Cardiac muscle cell (in vitro differentiated cells and primary cell): Measurements from ENCODE around the gene ZNF467. TPM values are rescaled to one million over a fixed set of nuclear protein-coding genes. Genes with fewer than 3 reads are reported as not detected.

Experiments used
- DNase-seq, 2 donors: peaks; one replicate each; pipeline versions ENCODE4 v3.0.0 to v3.0.0-alpha.2; 2010 to 2017; ENCODE audit warnings: low read depth in 1 of 2, low spot score in 1 of 2
- H3K27ac ChIP-seq: fragments of 200-600 bp; sonication (generic); 2 replicates; pipeline ENCODE4 v1.5.1; 2016
- H3K27me3 ChIP-seq: fragments of 200-600 bp; sonication (generic); 2 replicates; pipeline ENCODE4 v1.6.0; 2016; ENCODE audit warnings: control low read depth
- H3K36me3 ChIP-seq: fragments of 200-600 bp; sonication (generic); 2 replicates; pipeline ENCODE4 v1.5.1; 2016; ENCODE audit warnings: control low read depth
- H3K4me1 ChIP-seq: fragments of 200-600 bp; sonication (generic); 2 replicates; pipeline ENCODE4 v1.8.1; 2017; ENCODE audit warnings: low read depth, mild to moderate bottlenecking, mixed run types
- H3K4me3 ChIP-seq: fragments of 200-600 bp; sonication (generic); 2 replicates; pipeline ENCODE4 v1.5.1; 2016; ENCODE audit warnings: mild to moderate bottlenecking
- H3K9me3 ChIP-seq: fragments of 200-600 bp; sonication (generic); 2 replicates; pipeline ENCODE4 v1.5.1; 2017; ENCODE audit warnings: low read depth, mild to moderate bottlenecking, control low read depth
- CTCF ChIP-seq: IDR thresholded peaks from 2 replicates; pipeline ENCODE4 v1.5.1; 2012; ENCODE audit warnings: low read depth, mild to moderate bottlenecking, low read length
- polyA plus RNA-seq: library from polyadenylated mRNA; unstranded; fragments of >200 nt; fragmentation: Nextera tagmentation; extraction: Ambion mirVana; gene quantifications from 2 replicates; pipeline ENCODE4 v1.2.1, GENCODE V29; 2016
- total RNA-seq: library from RNA; depleted of rRNA; stranded (reverse); fragments of >200 nt; gene quantifications from 2 replicates; pipeline ENCODE4 v1.2.3, GENCODE V29; 2016

Gene ZNF467
- total and polyA plus RNA-seq, 2 experiments from 2014 or later, result 27.7 to 33.7 TPM

- Histone ChIP-seq H3K4me1 (peaks cover 8% of the 10 kb centered on the region), H3K4me3 (no peak overlapping the region), H3K9me3 (no peaks in the 10 kb centered on the region), H3K27ac (no peak overlapping the region), H3K27me3 (no peaks in the 10 kb centered on the region), H3K36me3 (no peaks in the 10 kb centered on the region)
- peak in 1 of 2 donors; percentile 40 for DNase-seq
- TF ChIP-seq CTCF, result no peak
These were observed 25.1 kb downstream of the ZNF467 start for GRCh38 chr7:149748076-149748874.

- no peak for TF ChIP-seq CTCF
- H3K27me3 ChIP-seq, result no peaks in the 10 kb centered on the region
- no peaks in the 10 kb centered on the region for H3K36me3 ChIP-seq
- no peak overlapping the region for H3K4me3 ChIP-seq
- no peak overlapping the region for H3K27ac ChIP-seq
- H3K4me1 ChIP-seq, result no peaks in the 10 kb centered on the region
- peak in 1 of 2 donors; percentile 27 for DNase-seq
- no peaks in the 10 kb centered on the region for H3K9me3 ChIP-seq
These were observed 29.7 kb downstream of the ZNF467 start for GRCh38 chr7:149743476-149744255.

- Histone ChIP-seq H3K36me3 (no peaks in the 10 kb centered on the region), H3K4me1 (no peaks in the 10 kb centered on the region), H3K27me3 (no peaks in the 10 kb centered on the region), H3K9me3 (no peaks in the 10 kb centered on the region), H3K27ac (no peak overlapping the region), H3K4me3 (peak overlapping the region; percentile 20)
- peak; percentile 97 for TF ChIP-seq CTCF
- DNase-seq, result peak; percentile 61 to 79
These were observed 31.2 kb downstream of the ZNF467 start for GRCh38 chr7:149742075-149742701.

- TF ChIP-seq CTCF, result no peak
- H3K27ac ChIP-seq, result no peak overlapping the region
- no peaks in the 10 kb centered on the region for H3K36me3 ChIP-seq
- peak in 1 of 2 donors; percentile 22 for DNase-seq
- H3K27me3 ChIP-seq, result no peaks in the 10 kb centered on the region
- H3K9me3 ChIP-seq, result no peaks in the 10 kb centered on the region
- no peak overlapping the region for H3K4me3 ChIP-seq
- no peaks in the 10 kb centered on the region for H3K4me1 ChIP-seq
These were observed 31.8 kb downstream of the ZNF467 start for GRCh38 chr7:149741629-149742028.

GRCh38 chr7:149736478-149737360, 36.7 kb downstream of the ZNF467 start:
- Histone ChIP-seq H3K4me3 (no peak overlapping the region), H3K9me3 (no peaks in the 10 kb centered on the region), H3K27ac (no peak overlapping the region), H3K36me3 (peaks cover 4% of the 10 kb centered on the region), H3K27me3 (no peaks in the 10 kb centered on the region), H3K4me1 (no peaks in the 10 kb centered on the region)
- peak in 1 of 2 donors; percentile 10 for DNase-seq
- no peak for TF ChIP-seq CTCF
